Heart right ventricle (tissue), 16 donors: Measurements from ENCODE around the gene INPP5A. TPM values are rescaled to one million over a fixed set of nuclear protein-coding genes. Genes with fewer than 3 reads are reported as not detected.

Source experiments
- ATAC-seq, 8 donors: fragments of 200-7000 bp; cut with Tn5 transposase; one replicate each; pipeline ENCODE4 v1.9.1; 2020; ENCODE audit warnings: mild to moderate bottlenecking in 8 of 8, moderate library complexity in 8 of 8, moderate number of reproducible peaks in 1 of 8
- DNase-seq, 2 donors: peaks; one replicate each; pipeline ENCODE4 v3.0.0-alpha.2; 2020
- H3K27ac ChIP-seq, 10 donors: fragments of 200-600 bp; sonication (generic) in 2 of 10; one replicate each; pipeline versions ENCODE4 v1.5.0 to v1.8.0; 2020 to 2022; ENCODE audit warnings: mild to moderate bottlenecking in 3 of 10
- H3K27me3 ChIP-seq, 7 donors: fragments of 200-600 bp; one replicate each; pipeline ENCODE4 v1.8.0; 2021 to 2022; ENCODE audit warnings: mild to moderate bottlenecking in 2 of 7
- H3K36me3 ChIP-seq, 9 donors: fragments of 200-600 bp; sonication (generic) in 1 of 9; one replicate each; pipeline versions ENCODE4 v1.5.0 to v1.8.0; 2020 to 2022; ENCODE audit warnings: mild to moderate bottlenecking in 2 of 9
- H3K4me1 ChIP-seq, 9 donors: fragments of 200-600 bp; sonication (generic) in 1 of 9; one replicate each; pipeline versions ENCODE4 v1.5.0 to v1.8.0; 2020 to 2022; ENCODE audit warnings: mild to moderate bottlenecking in 4 of 9
- H3K4me3 ChIP-seq, 10 donors: fragments of 200-600 bp; sonication (generic) in 2 of 10; one replicate each; pipeline versions ENCODE4 v1.5.0 to v1.8.0; 2020 to 2022; ENCODE audit warnings: mild to moderate bottlenecking in 7 of 10, moderate library complexity in 2 of 10
- H3K9me3 ChIP-seq, 11 donors: fragments of 200-600 bp in 10 of 11; sonication (generic) in 2 of 11; one replicate each; pipeline versions ENCODE4 v1.5.0 to v1.8.0; 2013 to 2022; ENCODE audit warnings: mild to moderate bottlenecking in 2 of 11, control low read depth in 1 of 11, moderate library complexity in 1 of 11
- WGBS, 2 donors: extraction: QIAGEN DNeasy Blood & Tissue Kit; methylation state at CpG; one replicate each; pipeline ENCODE4 v1.1.7; 2013; ENCODE audit warnings: inconsistent platforms in 1 of 2; 5-methylcytosine and 5-hydroxymethylcytosine counted together
- intact Hi-C, 10 donors: fragments of 100-400 bp; cut with DNase I; formaldehyde crosslinking; loops; one replicate each; pipeline versions ENCODE4 v1.11.1 to v1.14.2; 2022
- polyA plus RNA-seq, 2 donors: library from polyadenylated mRNA; stranded (reverse); fragments of 200-250 nt; gene quantifications; one replicate each; pipeline ENCODE4 v1.2.3, GENCODE V29; 2013
- total RNA-seq, 10 donors: library from RNA; stranded (reverse); fragmentation: NEBNext Ultra II Directional in 3 of 10; extraction: Animal tissue kit (Norgen Biotek cat#: 25700) in 3 of 10; gene quantifications; one replicate each; pipeline versions ENCODE4 v1.2.1 to v1.2.4, GENCODE V29; 2021 to 2023
- TF ChIP-seq, protein P1 (sequence below), 9 donors: fragments of 200-600 bp; sonication (generic) in 2 of 9; IDR thresholded peaks; one replicate each; pipeline versions ENCODE4 v1.5.0 to v1.8.0; 2021 to 2022; ENCODE audit warnings: antibody characterized with exemption in 9 of 9, mild to moderate bottlenecking in 5 of 9, moderate library complexity in 1 of 9
- donor health status: Arrhythmogenic right ventricular cardiomyopathy.
- donor health status: ischemic (EF 13 %, LVEDD 7.1; RV severe dilation, severe dysfunction).
- donor health status: healthy with polysubstance abuse.
- donor health status: DM: no; HTN: yes; CAD: no.
- donor health status: DM: no; HTN: no; CAD: no.
- donor health status: ischemic (EF 25% LVEDD 6.9; RV normal size, moderate dysfunction).
- donor health status: ischemic (EF 25% LVEDD 5.7; RV mildly dilated, moderate dysfunction).
- donor health status: healthy.
- donor health status: DM: yes; HTN: yes; CAD: no.
- donor health status: Ischemic cardiomyopathy.
- donor health status: ischemic (EF 35%, LVEDD 5.7; RV mildly dilated, moderate dysfunction).
- donor health status: nonischemic (EF 11% LVEDD 7.7; RV severe dilation, severe dysfunction).
- donor health status: DM: yes; HTN: yes; CAD: no.
- donor health status: PGD.
- donor health status: ischemic (EF 29% LVEDD 5.4; RV normal size, mild dysfunction).
- donor health status: nonischemic (EF 23%, LVEDD 6.1; RV moderate dilation, normal function).

Gene INPP5A
- total and polyA plus RNA-seq, 12 donors: 30.4 to 122 (median 106) TPM

- H3K27me3 ChIP-seq: no peaks in the 10 kb centered on the region
- H3K4me1 ChIP-seq: peaks cover 0 to 18% (median 0%) of the 10 kb centered on the region in 9 donors
- DNase-seq (peak in 1 of 2 donors; percentile 2), ATAC-seq (peak in 1 of 8 donors; percentile 22)
- peaks cover 0 to 29% (median 0%) of the 10 kb centered on the region in 9 donors for H3K36me3 ChIP-seq
- intact Hi-C loops: no loop called here
- H3K27ac ChIP-seq: no peak overlapping the region
- H3K9me3 ChIP-seq: no peaks in the 10 kb centered on the region
- WGBS, 2 donors: 89 to 93% methylated on average over 27 of the region's 27 CpGs
- no peak overlapping the region for H3K4me3 ChIP-seq
- TF ChIP-seq, protein P1, sequence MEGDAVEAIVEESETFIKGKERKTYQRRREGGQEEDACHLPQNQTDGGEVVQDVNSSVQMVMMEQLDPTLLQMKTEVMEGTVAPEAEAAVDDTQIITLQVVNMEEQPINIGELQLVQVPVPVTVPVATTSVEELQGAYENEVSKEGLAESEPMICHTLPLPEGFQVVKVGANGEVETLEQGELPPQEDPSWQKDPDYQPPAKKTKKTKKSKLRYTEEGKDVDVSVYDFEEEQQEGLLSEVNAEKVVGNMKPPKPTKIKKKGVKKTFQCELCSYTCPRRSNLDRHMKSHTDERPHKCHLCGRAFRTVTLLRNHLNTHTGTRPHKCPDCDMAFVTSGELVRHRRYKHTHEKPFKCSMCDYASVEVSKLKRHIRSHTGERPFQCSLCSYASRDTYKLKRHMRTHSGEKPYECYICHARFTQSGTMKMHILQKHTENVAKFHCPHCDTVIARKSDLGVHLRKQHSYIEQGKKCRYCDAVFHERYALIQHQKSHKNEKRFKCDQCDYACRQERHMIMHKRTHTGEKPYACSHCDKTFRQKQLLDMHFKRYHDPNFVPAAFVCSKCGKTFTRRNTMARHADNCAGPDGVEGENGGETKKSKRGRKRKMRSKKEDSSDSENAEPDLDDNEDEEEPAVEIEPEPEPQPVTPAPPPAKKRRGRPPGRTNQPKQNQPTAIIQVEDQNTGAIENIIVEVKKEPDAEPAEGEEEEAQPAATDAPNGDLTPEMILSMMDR (IDR thresholded peaks at IDR 0.05): no peak
Measured at GRCh38 chr10:132716691-132717490, 179.3 kb downstream of the INPP5A start.

DNA sequence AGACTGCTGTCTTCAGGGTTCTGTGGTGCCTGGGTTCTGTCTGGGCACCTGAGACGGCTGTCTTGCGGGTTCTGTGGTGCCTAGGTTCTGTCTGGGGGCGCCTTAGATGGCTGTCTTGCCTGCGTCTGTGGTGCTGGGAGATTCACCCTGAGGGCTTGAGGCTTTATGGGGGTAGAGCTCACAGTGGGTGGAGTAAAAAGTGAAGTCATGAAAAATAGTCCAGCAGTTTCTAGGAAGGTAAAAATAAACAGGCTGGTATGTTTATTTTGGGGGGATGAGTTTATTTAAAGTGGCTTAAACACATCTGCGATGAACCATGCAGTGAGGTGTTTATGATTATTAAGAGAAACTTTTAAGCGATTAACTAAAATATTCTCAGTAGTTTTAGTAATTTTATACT lies 184.1 kb downstream of the INPP5A start:
- H3K9me3 ChIP-seq: no peaks in the 10 kb centered on the region
- intact Hi-C loops: no loop called here
- H3K36me3 ChIP-seq: peaks cover 0 to 27% (median 0%) of the 10 kb centered on the region in 9 donors
- 88 to 91% methylated on average over 6 of the region's 6 CpGs for WGBS, 2 donors
- TF ChIP-seq, protein P1 (IDR thresholded peaks at IDR 0.05): no peak
- H3K4me1 ChIP-seq: peaks cover 0 to 17% (median 0%) of the 10 kb centered on the region in 9 donors
- H3K4me3 ChIP-seq: no peak overlapping the region
- no peaks in the 10 kb centered on the region for H3K27me3 ChIP-seq
- no peak for DNase-seq
- no peak for ATAC-seq
- peak overlapping the region in 2 of 10 donors; percentile 9 to 31 for H3K27ac ChIP-seq

GRCh38 chr10:132722394-132723329 lies 185.1 kb downstream of the INPP5A start:
- Histone ChIP-seq H3K4me1 (peaks cover 0 to 17% (median 0%) of the 10 kb centered on the region in 9 donors), H3K36me3 (peaks cover 0 to 34% (median 0%) of the 10 kb centered on the region in 9 donors), H3K27me3 (no peaks in the 10 kb centered on the region), H3K27ac (peak overlapping the region in 4 of 10 donors; percentile 9 to 55 (median 50)), H3K4me3 (peak overlapping the region in 1 of 10 donors; percentile 3), H3K9me3 (no peaks in the 10 kb centered on the region)
- TF ChIP-seq, protein P1 (IDR thresholded peaks at IDR 0.05): peak in 7 of 9 donors; percentile 5 to 38 (median 17)
- intact Hi-C loops: no loop called here
- WGBS, 2 donors: 80 to 81% methylated on average over 48 of the region's 48 CpGs
- DNase-seq: peak in 1 of 2 donors; percentile 36
- peak; percentile 77 to 97 (median 89) for ATAC-seq

- Histone ChIP-seq H3K9me3 (no peaks in the 10 kb centered on the region), H3K27ac (no peak overlapping the region), H3K27me3 (no peaks in the 10 kb centered on the region), H3K4me3 (no peak overlapping the region), H3K4me1 (peaks cover 0 to 17% (median 0%) of the 10 kb centered on the region in 9 donors), H3K36me3 (peaks cover 0 to 42% (median 3%) of the 10 kb centered on the region in 9 donors)
- TF ChIP-seq, protein P1 (IDR thresholded peaks at IDR 0.05): no peak
- intact Hi-C loops: no loop called here
- 65 to 82% methylated on average over 29 of the region's 29 CpGs for WGBS, 2 donors
- no peak for ATAC-seq
- DNase-seq: no peak
Measured at GRCh38 chr10:132723330-132723970, 185.9 kb downstream of the INPP5A start.
